H9 (cell line): ENCODE data around the gene ADGRL3. TPM values are rescaled to one million over a fixed set of nuclear protein-coding genes. Genes with fewer than 3 reads are reported as not detected.

Experiments
- DNase-seq: peaks from one replicate; pipeline ENCODE4 v3.0.0-alpha.2; 2017
- H2AFZ ChIP-seq: one replicate; pipeline ENCODE4 v1.6.1; 2013; ENCODE audit warnings: mild to moderate bottlenecking, low read length, control low read depth, moderate library complexity
- H2AK5ac ChIP-seq: 2 replicates; pipeline ENCODE4 v1.6.1; 2013; ENCODE audit warnings: low read length, control low read depth, mixed read lengths; ENCODE audit not compliant: insufficient read length
- H2BK120ac ChIP-seq: one replicate; pipeline ENCODE4 v1.6.1; 2013; ENCODE audit warnings: low read depth, mild to moderate bottlenecking, low read length, control low read depth, inconsistent platforms; ENCODE audit not compliant: poor library complexity, severe bottlenecking
- H2BK12ac ChIP-seq: 2 replicates; pipeline ENCODE4 v1.6.1; 2013; ENCODE audit warnings: low read length, control low read depth, mixed read lengths, low read depth; ENCODE audit not compliant: insufficient read length
- H2BK15ac ChIP-seq: 2 replicates; pipeline ENCODE4 v1.6.1; 2013; ENCODE audit warnings: low read depth, low read length, control low read depth
- H2BK20ac ChIP-seq: one replicate; pipeline ENCODE4 v1.6.1; 2013; ENCODE audit warnings: low read depth, mild to moderate bottlenecking, low read length, control low read depth, inconsistent platforms; ENCODE audit not compliant: poor library complexity, severe bottlenecking
- H2BK5ac ChIP-seq: 2 replicates; pipeline ENCODE4 v1.6.1; 2013; ENCODE audit warnings: low read length, control low read depth, mixed read lengths; ENCODE audit not compliant: insufficient read length
- H3K14ac ChIP-seq: 2 replicates; pipeline ENCODE4 v1.6.1; 2013; ENCODE audit warnings: low read length, control low read depth; ENCODE audit not compliant: insufficient read depth
- H3K18ac ChIP-seq: 2 replicates; pipeline ENCODE4 v1.6.1; 2013; ENCODE audit warnings: low read depth, mild to moderate bottlenecking, mixed read lengths, low read length, control low read depth; ENCODE audit not compliant: insufficient read length
- H3K23ac ChIP-seq: 2 replicates; pipeline ENCODE4 v1.6.1; 2013; ENCODE audit warnings: low read length, control low read depth, mixed read lengths, low read depth; ENCODE audit not compliant: insufficient read length
- H3K23me2 ChIP-seq: 2 replicates; pipeline ENCODE4 v1.6.1; 2013; ENCODE audit warnings: low read depth, mild to moderate bottlenecking, mixed read lengths, low read length, control low read depth; ENCODE audit not compliant: insufficient read length, poor library complexity, severe bottlenecking
- H3K27ac ChIP-seq: 2 replicates; pipeline ENCODE4 v1.5.1; 2013; ENCODE audit warnings: low read length, control low read depth, mixed read lengths, low read depth; ENCODE audit not compliant: insufficient read length
- H3K27me3 ChIP-seq: 2 replicates; pipeline ENCODE4 v1.6.1; 2013; ENCODE audit warnings: low read length, control low read depth, inconsistent platforms; ENCODE audit not compliant: insufficient read depth
- H3K4ac ChIP-seq: 2 replicates; pipeline ENCODE4 v1.6.1; 2013; ENCODE audit warnings: low read depth, mild to moderate bottlenecking, control low read depth, inconsistent platforms, low read length, moderate library complexity
- H3K4me1 ChIP-seq: 2 replicates; pipeline ENCODE4 v1.6.1; 2013; ENCODE audit warnings: low read length, control low read depth, inconsistent platforms; ENCODE audit not compliant: insufficient read depth
- H3K4me2 ChIP-seq: 2 replicates; pipeline ENCODE4 v1.6.1; 2013; ENCODE audit warnings: low read length, control low read depth, mixed read lengths; ENCODE audit not compliant: insufficient read length, insufficient read depth
- H3K56ac ChIP-seq: 2 replicates; pipeline ENCODE4 v1.6.1; 2013; ENCODE audit warnings: low read depth, mild to moderate bottlenecking, mixed read lengths, low read length, control low read depth; ENCODE audit not compliant: insufficient read length
- H3K79me1 ChIP-seq: 2 replicates; pipeline ENCODE4 v1.6.1; 2013; ENCODE audit warnings: low read depth, mild to moderate bottlenecking, moderate library complexity, low read length, control low read depth, inconsistent platforms; ENCODE audit not compliant: insufficient read depth, poor library complexity, severe bottlenecking
- H3K79me2 ChIP-seq: 2 replicates; pipeline ENCODE4 v1.6.1; 2013; ENCODE audit warnings: low read length, control low read depth, inconsistent platforms; ENCODE audit not compliant: insufficient read depth
- H3K9ac ChIP-seq: 2 replicates; pipeline ENCODE4 v1.6.1; 2013; ENCODE audit warnings: low read length, control low read depth, mixed read lengths; ENCODE audit not compliant: insufficient read length; ENCODE audit errors: extremely low read depth
- H3K9me3 ChIP-seq: one replicate; pipeline ENCODE4 v1.6.1; 2013; ENCODE audit warnings: low read depth, low read length, inconsistent platforms; ENCODE audit not compliant: control insufficient read depth
- H3T11ph ChIP-seq: one replicate; pipeline ENCODE4 v1.6.1; 2013; ENCODE audit warnings: mild to moderate bottlenecking, low read length, control low read depth, inconsistent platforms
- H4K20me1 ChIP-seq: one replicate; pipeline ENCODE4 v1.6.1; 2013; ENCODE audit not compliant: control insufficient read depth, insufficient read length, insufficient read depth
- H4K5ac ChIP-seq: 2 replicates; pipeline ENCODE4 v1.6.1; 2013; ENCODE audit warnings: low read depth, mild to moderate bottlenecking, mixed read lengths, low read length, control low read depth; ENCODE audit not compliant: insufficient read length
- H4K8ac ChIP-seq: replicated peaks from 2 replicates; pipeline ENCODE4 v1.6.1; 2013; ENCODE audit warnings: low read length, control low read depth, mixed read lengths, low read depth; ENCODE audit not compliant: insufficient read length
- H4K91ac ChIP-seq: 2 replicates; pipeline ENCODE4 v1.6.1; 2013; ENCODE audit warnings: low read depth, mild to moderate bottlenecking, moderate library complexity, mixed read lengths, low read length, control low read depth; ENCODE audit not compliant: insufficient read length
- H3K27ac Mint-ChIP-seq, 3 experiments: 2 replicates in 2 of 3; 3 replicates in 1 of 3; pipeline ENCODE4 v1.8.0; 2020 to 2021; ENCODE audit warnings: mixed read lengths in 3 of 3, mild to moderate bottlenecking in 1 of 3, moderate library complexity in 1 of 3
- H3K27me3 Mint-ChIP-seq: 2 replicates; pipeline ENCODE4 v1.8.0; 2021; ENCODE audit warnings: low read depth, mild to moderate bottlenecking, moderate library complexity, mixed read lengths
- H3K36me3 Mint-ChIP-seq, 3 experiments: 2 replicates in 2 of 3; 3 replicates in 1 of 3; pipeline ENCODE4 v1.8.0; 2020 to 2021; ENCODE audit warnings: low read depth in 3 of 3, mixed read lengths in 3 of 3; ENCODE audit not compliant: insufficient read depth in 1 of 3
- H3K4me1 Mint-ChIP-seq, 2 experiments: 2 replicates each; pipeline ENCODE4 v1.8.0; 2020; ENCODE audit warnings: mixed read lengths in 2 of 2
- H3K4me3 Mint-ChIP-seq, 2 experiments: 2 replicates in 1 of 2; 3 replicates in 1 of 2; pipeline ENCODE4 v1.8.0; 2020 to 2021; ENCODE audit warnings: mild to moderate bottlenecking in 2 of 2, mixed read lengths in 2 of 2, moderate library complexity in 1 of 2
- H3K9me3 Mint-ChIP-seq, 2 experiments: 2 replicates in 1 of 2; 3 replicates in 1 of 2; pipeline ENCODE4 v1.8.0; 2020; ENCODE audit warnings: mild to moderate bottlenecking in 2 of 2, mixed read lengths in 2 of 2, moderate library complexity in 1 of 2
- WGBS: extraction: QIAGEN DNeasy Blood & Tissue Kit; methylation state at CpG from one replicate; pipeline ENCODE4 v1.1.7; 2013; ENCODE audit warnings: missing lambda C conversion rate, low lambda C conversion rate, mixed read lengths; ENCODE audit not compliant: insufficient read length; ENCODE audit errors: extremely low coverage; 5-methylcytosine and 5-hydroxymethylcytosine counted together
- total RNA-seq: library from RNA; stranded (reverse); gene quantifications from 2 replicates; pipeline ENCODE4 v1.2.1, GENCODE V29; 2021
- TF ChIP-seq, protein P1 (sequence below): fragments of 200-600 bp; sonication (generic); conservative IDR thresholded peaks from 3 replicates; pipeline ENCODE4 v1.8.0; 2021; ENCODE audit warnings: antibody characterized with exemption, mild to moderate bottlenecking

Gene ADGRL3
- total RNA-seq, 1 experiment from 2014 or later = 5.9 TPM

DNA sequence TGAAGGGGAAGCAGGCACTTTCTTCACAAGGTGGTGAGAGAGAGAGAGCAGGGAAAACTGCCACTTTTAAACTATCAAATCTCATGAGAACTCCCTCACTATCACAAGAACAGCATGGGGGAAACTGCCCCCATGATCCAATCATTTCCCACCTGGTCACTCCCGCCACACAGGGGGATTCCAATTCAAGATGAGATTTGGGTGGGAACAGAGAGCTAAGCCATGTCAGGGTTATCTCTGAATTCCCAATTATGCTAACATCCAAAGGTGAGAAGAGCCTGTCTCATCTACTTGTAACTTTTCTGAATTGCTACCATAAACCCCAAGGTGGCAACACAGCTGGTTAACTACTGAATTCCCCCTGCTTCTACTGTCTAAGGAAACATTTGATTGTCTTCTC, 758.5 kb downstream of the ADGRL3 start:
- Histone ChIP-seq H3K23me2 (no peaks in the 10 kb centered on the region), H2BK12ac (no peak overlapping the region), H2BK20ac (no peak overlapping the region), H2AK5ac (no peak overlapping the region), H3K14ac (no peak overlapping the region), H3K4ac (no peak overlapping the region), H4K20me1 (no peaks in the 10 kb centered on the region), H3K23ac (no peak overlapping the region), H3K9me3 (no peaks in the 10 kb centered on the region), H3K56ac (no peak overlapping the region), H3K9ac (no peak overlapping the region), H3K4me1 (no peaks in the 10 kb centered on the region; the same call in 1 of the 2 replicates), H2AFZ (no peak overlapping the region), H3K4me2 (no peak overlapping the region), H3K79me2 (no peaks in the 10 kb centered on the region), H4K5ac (no peak overlapping the region), H4K91ac (no peak overlapping the region), H2BK5ac (no peak overlapping the region), H3K27ac (no peak overlapping the region), H3K18ac (no peak overlapping the region), H2BK15ac (no peak overlapping the region), H2BK120ac (no peak overlapping the region), H3K27me3 (no peaks in the 10 kb centered on the region), H3K79me1 (no peaks in the 10 kb centered on the region), H4K8ac (no peak overlapping the region), H3T11ph (no peak overlapping the region)
- Mint-ChIP-seq H3K27me3 (no peaks in the 10 kb centered on the region), H3K4me1 (peaks cover 11 to 14% of the 10 kb centered on the region in 2 experiments), H3K9me3 (peaks cover 2 to 5% of the 10 kb centered on the region in 2 experiments; a peak in 3 of 5 replicates), H3K36me3 (peaks cover 7 to 20% (median 10%) of the 10 kb centered on the region in 3 experiments; a peak in 5 of 7 replicates), H3K27ac (peak overlapping the region in 1 of 3 experiments; percentile 76; a peak in 2 of 7 replicates), H3K4me3 (no peak overlapping the region)
- TF ChIP-seq, protein P1, sequence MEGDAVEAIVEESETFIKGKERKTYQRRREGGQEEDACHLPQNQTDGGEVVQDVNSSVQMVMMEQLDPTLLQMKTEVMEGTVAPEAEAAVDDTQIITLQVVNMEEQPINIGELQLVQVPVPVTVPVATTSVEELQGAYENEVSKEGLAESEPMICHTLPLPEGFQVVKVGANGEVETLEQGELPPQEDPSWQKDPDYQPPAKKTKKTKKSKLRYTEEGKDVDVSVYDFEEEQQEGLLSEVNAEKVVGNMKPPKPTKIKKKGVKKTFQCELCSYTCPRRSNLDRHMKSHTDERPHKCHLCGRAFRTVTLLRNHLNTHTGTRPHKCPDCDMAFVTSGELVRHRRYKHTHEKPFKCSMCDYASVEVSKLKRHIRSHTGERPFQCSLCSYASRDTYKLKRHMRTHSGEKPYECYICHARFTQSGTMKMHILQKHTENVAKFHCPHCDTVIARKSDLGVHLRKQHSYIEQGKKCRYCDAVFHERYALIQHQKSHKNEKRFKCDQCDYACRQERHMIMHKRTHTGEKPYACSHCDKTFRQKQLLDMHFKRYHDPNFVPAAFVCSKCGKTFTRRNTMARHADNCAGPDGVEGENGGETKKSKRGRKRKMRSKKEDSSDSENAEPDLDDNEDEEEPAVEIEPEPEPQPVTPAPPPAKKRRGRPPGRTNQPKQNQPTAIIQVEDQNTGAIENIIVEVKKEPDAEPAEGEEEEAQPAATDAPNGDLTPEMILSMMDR = no peak
- DNase-seq = no peak
- WGBS = no CpG with 5 or more reads among the region's 1 CpG
